GM12878 (cell line): ENCODE measurements around the gene MLLT3.

Experiments used
- ATF7 ChIP-seq: fragments of 450-650 bp; IDR thresholded peaks from 2 replicates; pipeline ENCODE4 v1.6.1; 2016; ENCODE audit warnings: low read depth, mild to moderate bottlenecking
- BHLHE40 ChIP-seq, 2 experiments: fragments of 450-650 bp in 1 of 2; IDR thresholded peaks; 2 replicates each; pipeline ENCODE4 v1.6.1; 2011 to 2017; ENCODE audit warnings: low read depth in 2 of 2, borderline replicate concordance in 1 of 2, improper control_type of control experiment in 1 of 2, low read length in 1 of 2, mild to moderate bottlenecking in 1 of 2
- CREB1 ChIP-seq: IDR thresholded peaks from 2 replicates; pipeline ENCODE4 v1.6.1; 2012; ENCODE audit warnings: low read depth, mild to moderate bottlenecking, inconsistent platforms
- EZH2 ChIP-seq: IDR thresholded peaks from 2 replicates; pipeline ENCODE4 v1.6.1; 2012; ENCODE audit warnings: low read depth, mild to moderate bottlenecking, control low read depth, inconsistent platforms, low read length, borderline replicate concordance; ENCODE audit not compliant: control insufficient read depth
- JUND ChIP-seq: IDR thresholded peaks from 2 replicates; pipeline ENCODE4 v1.6.1; 2012; ENCODE audit warnings: low read depth, mild to moderate bottlenecking, low read length, improper control_type of control experiment, moderate library complexity
- NFIC ChIP-seq: IDR thresholded peaks from 2 replicates; pipeline ENCODE4 v1.6.1; 2012; ENCODE audit warnings: low read depth, mild to moderate bottlenecking, inconsistent platforms, low read length, moderate library complexity
- POLR2A ChIP-seq: IDR thresholded peaks from 2 replicates; pipeline ENCODE4 v1.6.1; 2011; ENCODE audit warnings: low read depth, mild to moderate bottlenecking, low read length
- POLR2AphosphoS5 ChIP-seq: IDR thresholded peaks from 2 replicates; pipeline ENCODE4 v1.6.1; 2011; ENCODE audit warnings: mild to moderate bottlenecking, low read length, inconsistent platforms
- TAF1 ChIP-seq: IDR thresholded peaks from 2 replicates; pipeline ENCODE4 v1.6.1; 2011; ENCODE audit warnings: mild to moderate bottlenecking, low read depth, low read length, borderline replicate concordance
- TBL1XR1 ChIP-seq: IDR thresholded peaks from 2 replicates; pipeline ENCODE4 v1.6.1; 2012; ENCODE audit warnings: low read depth, low read length, improper control_type of control experiment
- TF ChIP-seq, protein P1 (sequence below): fragments of 450-650 bp; IDR thresholded peaks from 2 replicates; pipeline ENCODE4 v1.6.1; 2016; ENCODE audit warnings: mild to moderate bottlenecking, moderate library complexity, borderline replicate concordance
- TF ChIP-seq, protein P2 (sequence below): fragments of 450-650 bp; IDR thresholded peaks from 2 replicates; pipeline ENCODE4 v1.6.1; 2018; ENCODE audit warnings: mild to moderate bottlenecking, low read depth, moderate library complexity; ENCODE audit not compliant: partially characterized antibody
- TF ChIP-seq, protein P3 (sequence below), 3 experiments: IDR thresholded peaks in 2 of 3; conservative IDR thresholded peaks in 1 of 3; 2 replicates each; pipeline ENCODE4 v1.5.1; 2011; ENCODE audit warnings: low read depth in 3 of 3, low read length in 3 of 3, mild to moderate bottlenecking in 3 of 3, control low read depth in 2 of 3, moderate library complexity in 2 of 3, inconsistent platforms in 1 of 3, mixed read lengths in 1 of 3; ENCODE audit not compliant: control insufficient read depth in 2 of 3, insufficient read depth in 1 of 3; ENCODE audit errors: extremely low read depth in 1 of 3
- TF ChIP-seq, protein P4 (sequence below): fragments of 450-650 bp; IDR thresholded peaks from 2 replicates; pipeline ENCODE4 v1.6.1; 2017; ENCODE audit warnings: antibody characterized with exemption, mild to moderate bottlenecking, moderate library complexity

DNA sequence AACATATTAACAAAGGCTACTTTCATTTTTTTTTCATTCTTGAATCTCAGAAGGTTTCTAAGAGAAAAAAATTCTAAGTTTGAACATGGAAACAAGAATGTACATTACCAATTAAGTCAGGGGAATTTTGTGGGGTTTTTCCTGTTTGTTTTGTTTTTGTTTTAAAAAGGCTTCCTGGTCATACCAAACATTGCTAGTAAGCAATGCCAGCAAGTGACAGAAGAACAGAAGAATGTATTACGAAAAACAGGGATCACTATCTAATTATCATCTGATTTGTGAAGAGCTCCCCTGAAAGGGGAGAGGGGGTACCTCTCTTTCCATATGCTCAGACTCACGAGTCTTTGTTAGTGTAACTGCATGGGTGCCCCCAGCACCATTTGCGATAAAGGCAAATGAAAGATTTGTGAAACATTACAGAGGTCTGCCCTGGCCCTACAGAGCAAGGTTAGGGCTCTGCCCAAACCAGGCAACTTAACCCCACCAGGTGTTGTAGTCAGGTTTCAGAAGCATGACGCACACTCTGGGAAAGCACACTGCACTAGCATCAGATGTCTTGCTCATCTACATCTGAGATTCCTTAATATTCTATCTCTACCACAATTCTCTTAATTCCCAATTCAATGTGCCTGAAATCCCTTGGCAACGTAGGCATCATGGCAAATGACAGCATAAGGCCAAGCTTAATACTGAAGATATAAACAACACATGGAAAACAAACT, 268.2 kb downstream of the MLLT3 start:
- no peak for TF ChIP-seq TBL1XR1
- no peak for TF ChIP-seq POLR2A
- TF ChIP-seq, protein P1, sequence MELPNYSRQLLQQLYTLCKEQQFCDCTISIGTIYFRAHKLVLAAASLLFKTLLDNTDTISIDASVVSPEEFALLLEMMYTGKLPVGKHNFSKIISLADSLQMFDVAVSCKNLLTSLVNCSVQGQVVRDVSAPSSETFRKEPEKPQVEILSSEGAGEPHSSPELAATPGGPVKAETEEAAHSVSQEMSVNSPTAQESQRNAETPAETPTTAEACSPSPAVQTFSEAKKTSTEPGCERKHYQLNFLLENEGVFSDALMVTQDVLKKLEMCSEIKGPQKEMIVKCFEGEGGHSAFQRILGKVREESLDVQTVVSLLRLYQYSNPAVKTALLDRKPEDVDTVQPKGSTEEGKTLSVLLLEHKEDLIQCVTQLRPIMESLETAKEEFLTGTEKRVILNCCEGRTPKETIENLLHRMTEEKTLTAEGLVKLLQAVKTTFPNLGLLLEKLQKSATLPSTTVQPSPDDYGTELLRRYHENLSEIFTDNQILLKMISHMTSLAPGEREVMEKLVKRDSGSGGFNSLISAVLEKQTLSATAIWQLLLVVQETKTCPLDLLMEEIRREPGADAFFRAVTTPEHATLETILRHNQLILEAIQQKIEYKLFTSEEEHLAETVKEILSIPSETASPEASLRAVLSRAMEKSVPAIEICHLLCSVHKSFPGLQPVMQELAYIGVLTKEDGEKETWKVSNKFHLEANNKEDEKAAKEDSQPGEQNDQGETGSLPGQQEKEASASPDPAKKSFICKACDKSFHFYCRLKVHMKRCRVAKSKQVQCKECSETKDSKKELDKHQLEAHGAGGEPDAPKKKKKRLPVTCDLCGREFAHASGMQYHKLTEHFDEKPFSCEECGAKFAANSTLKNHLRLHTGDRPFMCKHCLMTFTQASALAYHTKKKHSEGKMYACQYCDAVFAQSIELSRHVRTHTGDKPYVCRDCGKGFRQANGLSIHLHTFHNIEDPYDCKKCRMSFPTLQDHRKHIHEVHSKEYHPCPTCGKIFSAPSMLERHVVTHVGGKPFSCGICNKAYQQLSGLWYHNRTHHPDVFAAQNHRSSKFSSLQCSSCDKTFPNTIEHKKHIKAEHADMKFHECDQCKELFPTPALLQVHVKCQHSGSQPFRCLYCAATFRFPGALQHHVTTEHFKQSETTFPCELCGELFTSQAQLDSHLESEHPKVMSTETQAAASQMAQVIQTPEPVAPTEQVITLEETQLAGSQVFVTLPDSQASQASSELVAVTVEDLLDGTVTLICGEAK, result no peak
- TF ChIP-seq, protein P2, sequence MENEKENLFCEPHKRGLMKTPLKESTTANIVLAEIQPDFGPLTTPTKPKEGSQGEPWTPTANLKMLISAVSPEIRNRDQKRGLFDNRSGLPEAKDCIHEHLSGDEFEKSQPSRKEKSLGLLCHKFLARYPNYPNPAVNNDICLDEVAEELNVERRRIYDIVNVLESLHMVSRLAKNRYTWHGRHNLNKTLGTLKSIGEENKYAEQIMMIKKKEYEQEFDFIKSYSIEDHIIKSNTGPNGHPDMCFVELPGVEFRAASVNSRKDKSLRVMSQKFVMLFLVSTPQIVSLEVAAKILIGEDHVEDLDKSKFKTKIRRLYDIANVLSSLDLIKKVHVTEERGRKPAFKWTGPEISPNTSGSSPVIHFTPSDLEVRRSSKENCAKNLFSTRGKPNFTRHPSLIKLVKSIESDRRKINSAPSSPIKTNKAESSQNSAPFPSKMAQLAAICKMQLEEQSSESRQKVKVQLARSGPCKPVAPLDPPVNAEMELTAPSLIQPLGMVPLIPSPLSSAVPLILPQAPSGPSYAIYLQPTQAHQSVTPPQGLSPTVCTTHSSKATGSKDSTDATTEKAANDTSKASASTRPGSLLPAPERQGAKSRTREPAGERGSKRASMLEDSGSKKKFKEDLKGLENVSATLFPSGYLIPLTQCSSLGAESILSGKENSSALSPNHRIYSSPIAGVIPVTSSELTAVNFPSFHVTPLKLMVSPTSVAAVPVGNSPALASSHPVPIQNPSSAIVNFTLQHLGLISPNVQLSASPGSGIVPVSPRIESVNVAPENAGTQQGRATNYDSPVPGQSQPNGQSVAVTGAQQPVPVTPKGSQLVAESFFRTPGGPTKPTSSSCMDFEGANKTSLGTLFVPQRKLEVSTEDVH, result no peak
- TF ChIP-seq TAF1, result no peak
- TF ChIP-seq, protein P3, sequence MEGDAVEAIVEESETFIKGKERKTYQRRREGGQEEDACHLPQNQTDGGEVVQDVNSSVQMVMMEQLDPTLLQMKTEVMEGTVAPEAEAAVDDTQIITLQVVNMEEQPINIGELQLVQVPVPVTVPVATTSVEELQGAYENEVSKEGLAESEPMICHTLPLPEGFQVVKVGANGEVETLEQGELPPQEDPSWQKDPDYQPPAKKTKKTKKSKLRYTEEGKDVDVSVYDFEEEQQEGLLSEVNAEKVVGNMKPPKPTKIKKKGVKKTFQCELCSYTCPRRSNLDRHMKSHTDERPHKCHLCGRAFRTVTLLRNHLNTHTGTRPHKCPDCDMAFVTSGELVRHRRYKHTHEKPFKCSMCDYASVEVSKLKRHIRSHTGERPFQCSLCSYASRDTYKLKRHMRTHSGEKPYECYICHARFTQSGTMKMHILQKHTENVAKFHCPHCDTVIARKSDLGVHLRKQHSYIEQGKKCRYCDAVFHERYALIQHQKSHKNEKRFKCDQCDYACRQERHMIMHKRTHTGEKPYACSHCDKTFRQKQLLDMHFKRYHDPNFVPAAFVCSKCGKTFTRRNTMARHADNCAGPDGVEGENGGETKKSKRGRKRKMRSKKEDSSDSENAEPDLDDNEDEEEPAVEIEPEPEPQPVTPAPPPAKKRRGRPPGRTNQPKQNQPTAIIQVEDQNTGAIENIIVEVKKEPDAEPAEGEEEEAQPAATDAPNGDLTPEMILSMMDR (IDR thresholded peaks at IDR 0.05 in 2 of 3, conservative IDR thresholded peaks at IDR 0.05 in 1 of 3; ENCODE audit: control insufficient read depth in 2 of 3, extremely low read depth in 1 of 3, insufficient read depth in 1 of 3, low read depth in 3 of 3, low read length in 3 of 3), result no peak
- TF ChIP-seq JUND, result no peak
- TF ChIP-seq, protein P4, sequence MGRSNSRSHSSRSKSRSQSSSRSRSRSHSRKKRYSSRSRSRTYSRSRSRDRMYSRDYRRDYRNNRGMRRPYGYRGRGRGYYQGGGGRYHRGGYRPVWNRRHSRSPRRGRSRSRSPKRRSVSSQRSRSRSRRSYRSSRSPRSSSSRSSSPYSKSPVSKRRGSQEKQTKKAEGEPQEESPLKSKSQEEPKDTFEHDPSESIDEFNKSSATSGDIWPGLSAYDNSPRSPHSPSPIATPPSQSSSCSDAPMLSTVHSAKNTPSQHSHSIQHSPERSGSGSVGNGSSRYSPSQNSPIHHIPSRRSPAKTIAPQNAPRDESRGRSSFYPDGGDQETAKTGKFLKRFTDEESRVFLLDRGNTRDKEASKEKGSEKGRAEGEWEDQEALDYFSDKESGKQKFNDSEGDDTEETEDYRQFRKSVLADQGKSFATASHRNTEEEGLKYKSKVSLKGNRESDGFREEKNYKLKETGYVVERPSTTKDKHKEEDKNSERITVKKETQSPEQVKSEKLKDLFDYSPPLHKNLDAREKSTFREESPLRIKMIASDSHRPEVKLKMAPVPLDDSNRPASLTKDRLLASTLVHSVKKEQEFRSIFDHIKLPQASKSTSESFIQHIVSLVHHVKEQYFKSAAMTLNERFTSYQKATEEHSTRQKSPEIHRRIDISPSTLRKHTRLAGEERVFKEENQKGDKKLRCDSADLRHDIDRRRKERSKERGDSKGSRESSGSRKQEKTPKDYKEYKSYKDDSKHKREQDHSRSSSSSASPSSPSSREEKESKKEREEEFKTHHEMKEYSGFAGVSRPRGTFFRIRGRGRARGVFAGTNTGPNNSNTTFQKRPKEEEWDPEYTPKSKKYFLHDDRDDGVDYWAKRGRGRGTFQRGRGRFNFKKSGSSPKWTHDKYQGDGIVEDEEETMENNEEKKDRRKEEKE, result no peak
- 0 out of 2 replicates have a peak, but pooled peaks have one; percentile 19 for TF ChIP-seq ATF7
- TF ChIP-seq CREB1, result 0 out of 2 replicates have a peak, but pooled peaks have one; percentile 10
- no peak for TF ChIP-seq BHLHE40 (IDR thresholded peaks at IDR 0.05; ENCODE audit: borderline replicate concordance in 1 of 2, low read depth in 2 of 2, low read length in 1 of 2)
- no peak for TF ChIP-seq EZH2
- peak; percentile 32; the same call in 1 of the 2 replicates for TF ChIP-seq NFIC
- no peak for TF ChIP-seq POLR2AphosphoS5
